Endothelial cell of umbilical vein (primary cell): ENCODE measurements around the gene RBPJ. TPM values are rescaled to one million over a fixed set of nuclear protein-coding genes. Genes with fewer than 3 reads are reported as not detected.
A peak's percentile ranks its signal among the peaks of the same experiment; 100 is the strongest.

Experiments used
- BruUV-seq: library from RNA; stranded (reverse); fragments of 400-500 nt; replicated peaks from 2 replicates; lab custom pipeline; 2021; lab: Mats Ljungman, UMichigan
- CTCF ChIA-PET: fragments of 300-600, 350-600 bp; sonication (Branson Sonifier 250); formaldehyde crosslinking; loops from one replicate; lab custom pipeline; 2021; ENCODE audit warnings: antibody characterized with exemption, inconsistent platforms; lab: Charles Lee
- POLR2A ChIA-PET: fragments of 300-600, 350-600 bp; sonication (Branson Sonifier 250); formaldehyde crosslinking; loops from one replicate; lab custom pipeline; 2021; ENCODE audit warnings: antibody characterized with exemption, inconsistent platforms; lab: Charles Lee
- DNase-seq: peaks from one replicate; pipeline ENCODE4 v3.0.0-alpha.2; 2011; ENCODE audit warnings: low read depth, low spot score
- FAIRE-seq: peaks from 2 replicates; lab custom pipeline; 2011; peaks lifted over from hg19 to GRCh38; lab: Jason Lieb, UNC
- H2AFZ ChIP-seq: 2 replicates; pipeline ENCODE4 v1.6.0; 2012; ENCODE audit warnings: low read depth, low read length, control low read depth, inconsistent platforms
- H3K27ac ChIP-seq: 2 replicates; pipeline ENCODE4 v1.5.1; 2011; ENCODE audit warnings: low read depth, mild to moderate bottlenecking, control low read depth, low read length, moderate library complexity; ENCODE audit not compliant: insufficient read depth
- H3K27me3 ChIP-seq, 2 experiments: 2 replicates each; pipeline versions ENCODE4 v1.6.0 to v1.6.1; 2011; ENCODE audit warnings: low read length in 2 of 2, mixed read lengths in 1 of 2; ENCODE audit not compliant: control insufficient read depth in 2 of 2, insufficient read depth in 2 of 2
- H3K36me3 ChIP-seq, 2 experiments: 2 replicates in 1 of 2; 3 replicates in 1 of 2; pipeline ENCODE4 v1.5.1; 2011; ENCODE audit warnings: low read length in 2 of 2, mild to moderate bottlenecking in 1 of 2, moderate library complexity in 1 of 2; ENCODE audit not compliant: control insufficient read depth in 2 of 2, insufficient read depth in 2 of 2; ENCODE audit errors: extremely low read depth in 1 of 2
- H3K4me1 ChIP-seq: 3 replicates; pipeline ENCODE4 v1.5.1; 2011; ENCODE audit warnings: mild to moderate bottlenecking, low read length; ENCODE audit not compliant: control insufficient read depth, insufficient read depth; ENCODE audit errors: extremely low read depth
- H3K4me2 ChIP-seq: 2 replicates; pipeline ENCODE4 v1.6.1; 2011; ENCODE audit warnings: low read length, control low read depth, mixed read lengths; ENCODE audit not compliant: insufficient read depth
- H3K4me3 ChIP-seq, 3 experiments: fragments of 200-600 bp in 1 of 3; sonication (generic), shearing (Covaris generic) in 1 of 3; replicated peaks in 1 of 3; 2 replicates each; pipeline ENCODE4 v1.5.1; 2011 to 2016; ENCODE audit warnings: control low read depth in 3 of 3, low read length in 3 of 3, mild to moderate bottlenecking in 2 of 3, inconsistent platforms in 1 of 3, low read depth in 1 of 3, moderate library complexity in 1 of 3; ENCODE audit not compliant: insufficient read depth in 1 of 3
- H3K79me2 ChIP-seq: 2 replicates; pipeline ENCODE4 v1.6.0; 2012; ENCODE audit warnings: low read length, inconsistent platforms; ENCODE audit not compliant: control insufficient read depth, insufficient read depth
- H3K9ac ChIP-seq: replicated peaks from 2 replicates; pipeline ENCODE3; 2011; ENCODE audit warnings: low read length, control low read depth; ENCODE audit not compliant: insufficient read depth; ENCODE audit errors: extremely low read depth
- H3K9me1 ChIP-seq: replicated peaks from 3 replicates; pipeline ENCODE4 v1.6.0; 2011; ENCODE audit warnings: mild to moderate bottlenecking, low read length; ENCODE audit not compliant: control insufficient read depth, insufficient read depth; ENCODE audit errors: extremely low read depth
- H3K9me3 ChIP-seq: replicated peaks from 2 replicates; pipeline ENCODE4 v1.5.1; 2012; ENCODE audit warnings: low read length, inconsistent platforms; ENCODE audit not compliant: control insufficient read depth, insufficient read depth
- H4K20me1 ChIP-seq: replicated peaks from 2 replicates; pipeline ENCODE3; 2011; ENCODE audit warnings: mild to moderate bottlenecking, low read length; ENCODE audit not compliant: control insufficient read depth, insufficient read depth; ENCODE audit errors: extremely low read depth
- CTCF ChIP-seq, 2 donors: IDR thresholded peaks; 1 replicate in 1 of 2; 2 replicates in 1 of 2; pipeline ENCODE4 v1.5.1; 2011; ENCODE audit warnings: low read length in 2 of 2, mild to moderate bottlenecking in 2 of 2, moderate library complexity in 2 of 2, control low read depth in 1 of 2, inconsistent platforms in 1 of 2, low read depth in 1 of 2; ENCODE audit not compliant: insufficient read depth in 1 of 2; ENCODE audit errors: extremely low read depth in 1 of 2
- EZH2 ChIP-seq: IDR thresholded peaks from 2 replicates; pipeline ENCODE4 v1.6.1; 2012; ENCODE audit warnings: borderline replicate concordance, low read depth, mild to moderate bottlenecking, moderate library complexity, low read length, inconsistent platforms; ENCODE audit not compliant: severe bottlenecking
- FOS ChIP-seq: IDR thresholded peaks from 2 replicates; pipeline ENCODE4 v1.6.1; 2011; ENCODE audit warnings: mild to moderate bottlenecking, low read length, moderate library complexity, borderline replicate concordance; ENCODE audit not compliant: insufficient read depth
- MAX ChIP-seq: IDR thresholded peaks from 2 replicates; pipeline ENCODE4 v1.6.1; 2011; ENCODE audit not compliant: insufficient read depth, insufficient read length
- MYC ChIP-seq: IDR thresholded peaks from one replicate; pipeline ENCODE4 v1.6.1; 2011; ENCODE audit warnings: mild to moderate bottlenecking, low read depth, low read length
- POLR2AphosphoS5 ChIP-seq: IDR thresholded peaks from 2 replicates; pipeline ENCODE4 v1.6.1; 2012; ENCODE audit warnings: low read depth, mild to moderate bottlenecking, control low read depth, low read length, moderate library complexity; ENCODE audit not compliant: insufficient read depth
- dilution Hi-C: fragments of 300-500 bp; cut with MboI; formaldehyde crosslinking; loops from one replicate; pipeline ENCODE4 v1.15.0; 2019; ENCODE audit warnings: low sequenced_read_pairs; ENCODE audit not compliant: extremely low pct_ligation_motif_present
- intact Hi-C: fragments of 100-400 bp; cut with micrococcal nuclease; formaldehyde crosslinking; loops from one replicate; pipeline ENCODE4 v1.10.0; 2022
- polyA plus RNA-seq, 4 experiments: library from polyadenylated mRNA; depleted of rRNA in 3 of 4; stranded (reverse) in 3 of 4; unstranded in 1 of 4; fragments of >200 nt; gene quantifications; 2 replicates each; pipeline versions ENCODE4 v1.2.1 to v1.2.3, GENCODE V29; 2011 to 2012; ENCODE audit warnings: missing spikeins in 1 of 4
- total RNA-seq: library from RNA; stranded (reverse); gene quantifications from 2 replicates; pipeline ENCODE4 v1.2.3, GENCODE V29; 2021

The RBPJ gene
- total and polyA plus RNA-seq, 2 donors (not counting 3 experiments of a cell fraction or from before 2014, with no cell fraction given): 17.0 to 42.9 TPM

- no peak for FAIRE-seq
- Histone ChIP-seq H3K4me2 (no peak overlapping the region), H3K27ac (no peak overlapping the region), H3K27me3 (no peaks in the 10 kb centered on the region), H3K9me1 (no peaks in the 10 kb centered on the region), H3K9ac (no peak overlapping the region), H2AFZ (no peak overlapping the region), H3K9me3 (peaks cover 7% of the 10 kb centered on the region), H3K36me3 (no peaks in the 10 kb centered on the region), H3K79me2 (peaks cover 2% of the 10 kb centered on the region), H4K20me1 (no peaks in the 10 kb centered on the region), H3K4me3 (no peak overlapping the region), H3K4me1 (no peaks in the 10 kb centered on the region)
- POLR2A ChIA-PET: no interaction called here
- TF ChIP-seq POLR2AphosphoS5 (no peak), FOS (no peak), EZH2 (no peak), MAX (no peak), MYC (no peak), CTCF (IDR thresholded peaks at IDR 0.05; ENCODE audit: extremely low read depth in 1 of 2, insufficient read depth in 1 of 2, low read depth in 1 of 2, low read length in 2 of 2) (no peak)
- intact Hi-C loops: no loop called here
- CTCF ChIA-PET: interaction anchor here (1.3 to 8.7 kb wide), 3 partner anchors 10 to 325 kb away, joined by 5 to 259 read pairs (median 8); no protein-coding TSS in a partner anchor
- dilution Hi-C loops: no loop called here
- BruUV-seq: no TSS peak
- peak; percentile 4 for DNase-seq
Measured at GRCh38 chr4:26406346-26406975, 85.6 kb downstream of the RBPJ start.
